Thyroid gland (tissue), 4 donors: ENCODE results near the gene DGKQ. TPM values are rescaled to one million over a fixed set of nuclear protein-coding genes. Genes with fewer than 3 reads are reported as not detected.
A peak's percentile ranks its signal among the peaks of the same experiment; 100 is the strongest.

Source experiments
- DNase-seq, 2 donors: peaks; one replicate each; pipeline ENCODE4 v3.0.0-alpha.2; 2019
- H3K27ac ChIP-seq, 3 donors: fragments of 200-600 bp; sonication (generic); 1 replicate in 2 of 3; 2 replicates in 1 of 3; pipeline ENCODE4 v1.5.1; 2016 to 2019; ENCODE audit warnings: mild to moderate bottlenecking in 1 of 3, moderate library complexity in 1 of 3
- H3K27me3 ChIP-seq: fragments of 200-600 bp; sonication (generic); one replicate; pipeline ENCODE4 v1.5.1; 2019
- H3K36me3 ChIP-seq, 2 donors: fragments of 200-600 bp; sonication (generic); one replicate each; pipeline ENCODE4 v1.5.1; 2016 to 2019
- H3K4me1 ChIP-seq, 2 donors: fragments of 200-600 bp; sonication (generic); one replicate each; pipeline ENCODE4 v1.5.1; 2017 to 2019
- H3K4me3 ChIP-seq, 3 donors: fragments of 200-600 bp; sonication (generic); replicated peaks in 1 of 3; 1 replicate in 2 of 3; 2 replicates in 1 of 3; pipeline ENCODE4 v1.5.1; 2016; ENCODE audit warnings: mild to moderate bottlenecking in 1 of 3
- H3K9me3 ChIP-seq: fragments of 200-600 bp; sonication (generic); one replicate; pipeline ENCODE4 v1.5.1; 2017
- CTCF ChIP-seq, 6 experiments: fragments of 200-600 bp in 3 of 6; fragments of 450-650 bp in 3 of 6; sonication (generic) in 3 of 6; IDR thresholded peaks; one replicate each; pipeline ENCODE4 v1.5.1; 2016 to 2019; ENCODE audit warnings: antibody characterized with exemption in 6 of 6, mild to moderate bottlenecking in 2 of 6, inconsistent platforms in 1 of 6, moderate library complexity in 1 of 6
- POLR2A ChIP-seq, 2 donors: fragments of 450-650 bp; IDR thresholded peaks; one replicate each; pipeline ENCODE4 v1.6.1; 2017; ENCODE audit warnings: antibody characterized with exemption in 2 of 2, mild to moderate bottlenecking in 2 of 2, moderate library complexity in 1 of 2
- WGBS, 2 donors: methylation state at CpG; one replicate each; pipeline ENCODE4 v1.1.5; 2017; 5-methylcytosine and 5-hydroxymethylcytosine counted together
- intact Hi-C: fragments of 100-400 bp; cut with DNase I; formaldehyde crosslinking; loops from one replicate; pipeline ENCODE4 v1.15.1; 2023
- total RNA-seq, 4 donors: library from RNA; depleted of rRNA; stranded (reverse); fragments of >200 nt; gene quantifications; one replicate each; pipeline ENCODE4 v1.2.3, GENCODE V29; 2016

The DGKQ gene
- total RNA-seq, 4 donors from 2014 or later = 10.2 to 17.0 (median 11.6) TPM

- no peak overlapping the region for H3K27ac ChIP-seq
- H3K27me3 ChIP-seq = no peaks in the 10 kb centered on the region
- DNase-seq = no peak
- TF ChIP-seq CTCF (IDR thresholded peaks at IDR 0.05) (no peak), POLR2A (IDR thresholded peaks at IDR 0.05) (no peak)
- intact Hi-C loops = loop anchor here (10.0 kb wide), 1 partner anchor 328 kb away; the partner anchor contains the start of gene UVSSA
- peaks cover 19 to 22% of the 10 kb centered on the region in 2 donors for H3K4me1 ChIP-seq
- no peak overlapping the region for H3K4me3 ChIP-seq
- no peaks in the 10 kb centered on the region for H3K9me3 ChIP-seq
- WGBS, 2 donors = 81 to 95% methylated on average over 7 of the region's 16 CpGs
- H3K36me3 ChIP-seq = no peaks in the 10 kb centered on the region
Observed at GRCh38 chr4:1017211-1017610, 43.8 kb upstream of the DGKQ start.

GRCh38 chr4:1015746-1016145 is 42.4 kb upstream of the DGKQ start:
- intact Hi-C loops = loop anchor here (10.0 kb wide), 1 partner anchor 329 kb away; the partner anchor contains the start of gene UVSSA
- 80 to 96% methylated on average over 1 to 4 of the region's 10 CpGs for WGBS, 2 donors
- Histone ChIP-seq H3K36me3 (no peaks in the 10 kb centered on the region), H3K4me3 (no peak overlapping the region), H3K27me3 (no peaks in the 10 kb centered on the region), H3K4me1 (peaks cover 22 to 25% of the 10 kb centered on the region in 2 donors), H3K9me3 (no peaks in the 10 kb centered on the region), H3K27ac (no peak overlapping the region)
- no peak for DNase-seq
- no peak for TF ChIP-seq POLR2A (IDR thresholded peaks at IDR 0.05)
- TF ChIP-seq CTCF (IDR thresholded peaks at IDR 0.05) = no peak

GRCh38 chr4:1015179-1015578 is 41.8 kb upstream of the DGKQ start:
- TF ChIP-seq CTCF (IDR thresholded peaks at IDR 0.05) = no peak
- TF ChIP-seq POLR2A (IDR thresholded peaks at IDR 0.05) = no peak
- no peaks in the 10 kb centered on the region for H3K9me3 ChIP-seq
- no peak overlapping the region for H3K27ac ChIP-seq
- DNase-seq = no peak
- intact Hi-C loops = loop anchor here (10.0 kb wide), 1 partner anchor 330 kb away; the partner anchor contains the start of gene UVSSA
- no peak overlapping the region for H3K4me3 ChIP-seq
- H3K27me3 ChIP-seq = no peaks in the 10 kb centered on the region
- peaks cover 28 to 31% of the 10 kb centered on the region in 2 donors for H3K4me1 ChIP-seq
- 40% methylated on average over 1 of the region's 8 CpGs; no CpG with 5 or more reads in 1 of the 2 donors for WGBS, 2 donors
- no peaks in the 10 kb centered on the region for H3K36me3 ChIP-seq

- Histone ChIP-seq H3K27ac (peak overlapping the region in 1 of 3 donors; percentile 8), H3K36me3 (no peaks in the 10 kb centered on the region), H3K27me3 (no peaks in the 10 kb centered on the region), H3K4me1 (peaks cover 30 to 34% of the 10 kb centered on the region in 2 donors), H3K4me3 (no peak overlapping the region), H3K9me3 (no peaks in the 10 kb centered on the region)
- 68 to 74% methylated on average over 22 to 32 of the region's 36 CpGs for WGBS, 2 donors
- no peak for DNase-seq
- intact Hi-C loops = loop anchor here (10.0 kb wide), 1 partner anchor 330 kb away; the partner anchor contains the start of gene UVSSA
- TF ChIP-seq POLR2A (IDR thresholded peaks at IDR 0.05) (no peak), CTCF (IDR thresholded peaks at IDR 0.05) (no peak)
Observed at GRCh38 chr4:1014291-1015167, 41.2 kb upstream of the DGKQ start.
